ENCODE results near the gene U2AF2. TPM values are rescaled to one million over a fixed set of nuclear protein-coding genes. Genes with fewer than 3 reads are reported as not detected.
A peak's percentile ranks its signal among the peaks of the same experiment; 100 is the strongest.

Gene U2AF2
- total RNA-seq, 1 donor from 2014 or later = 74.0 TPM

- intact Hi-C loops (cut with micrococcal nuclease) = no loop called here
Measured at GRCh38 chr19:55645512-55645881, 9.3 kb upstream of the U2AF2 start.

GRCh38 chr19:55646889-55647731 lies 7.7 kb upstream of the U2AF2 start:
- Histone ChIP-seq H3K27me3 (ENCODE audit: low read depth) (no peaks in the 10 kb centered on the region), H3K27ac (replicated peaks) (peak overlapping the region; percentile 94), H3K4me3 (peak overlapping the region; percentile 97), H3K9me3 (replicated peaks) (no peaks in the 10 kb centered on the region), H3K36me3 (peaks cover 13% of the 10 kb centered on the region), H3K4me1 (peaks cover 63% of the 10 kb centered on the region)
- DNase-seq = no peak
- no peak for TF ChIP-seq CTCF (IDR thresholded peaks at IDR 0.05; ENCODE audit: borderline replicate concordance)
- intact Hi-C loops (cut with micrococcal nuclease) = no loop called here

More at GRCh38 chr19:55645512-55645881, 9.3 kb upstream of the U2AF2 start:
- Histone ChIP-seq H3K27ac (replicated peaks) (no peak overlapping the region), H3K9me3 (replicated peaks) (no peaks in the 10 kb centered on the region), H3K27me3 (ENCODE audit: low read depth) (no peaks in the 10 kb centered on the region), H3K4me3 (peak overlapping the region; percentile 93), H3K4me1 (peaks cover 79% of the 10 kb centered on the region), H3K36me3 (peaks cover 10% of the 10 kb centered on the region)
- TF ChIP-seq CTCF (IDR thresholded peaks at IDR 0.05; ENCODE audit: borderline replicate concordance) = no peak
- no peak for DNase-seq

- peak; percentile 74 for DNase-seq
- peak within 1 kb of the TSS; percentile 97 for H3K4me3 ChIP-seq
- peak within 1 kb of the TSS; percentile 94 for H3K27ac ChIP-seq (replicated peaks)
- H3K4me1 ChIP-seq = peaks cover 58% of the 10 kb centered on the region
- intact Hi-C loops (cut with micrococcal nuclease) = no loop called here
- H3K27me3 ChIP-seq (ENCODE audit: low read depth) = no peaks in the 10 kb centered on the region
- no peaks in the 10 kb centered on the region for H3K9me3 ChIP-seq (replicated peaks)
- H3K36me3 ChIP-seq = peaks cover 17% of the 10 kb centered on the region
- no peak for TF ChIP-seq CTCF (IDR thresholded peaks at IDR 0.05; ENCODE audit: borderline replicate concordance)
Measured at GRCh38 chr19:55647732-55648584, 6.9 kb upstream of the U2AF2 start, which contains the start of gene CCDC106. TSS of gene CCDC106 (plus strand) at chr19:55648212. CDS start at chr19:55649047, 835 bp downstream.

GRCh38 chr19:55648585-55649267 lies 6.1 kb upstream of the U2AF2 start:
- Histone ChIP-seq H3K4me1 (peaks cover 56% of the 10 kb centered on the region), H3K4me3 (peak overlapping the region; percentile 97), H3K36me3 (peaks cover 17% of the 10 kb centered on the region), H3K27me3 (ENCODE audit: low read depth) (no peaks in the 10 kb centered on the region), H3K9me3 (replicated peaks) (no peaks in the 10 kb centered on the region), H3K27ac (replicated peaks) (peak overlapping the region; percentile 94)
- DNase-seq = no peak
- no peak for TF ChIP-seq CTCF (IDR thresholded peaks at IDR 0.05; ENCODE audit: borderline replicate concordance)
- intact Hi-C loops (cut with micrococcal nuclease) = no loop called here

Measured in left ventricle myocardium inferior (tissue), 1 donor.